Ureter (tissue), 1 donor: Measurements from ENCODE around the gene DNAJC5. TPM values are rescaled to one million over a fixed set of nuclear protein-coding genes. Genes with fewer than 3 reads are reported as not detected.

ENCODE experiments used
- DNase-seq: peaks from one replicate; pipeline ENCODE4 v3.0.0-alpha.2; 2020; ENCODE audit warnings: low spot score
- total RNA-seq: library from RNA; stranded (reverse); gene quantifications from one replicate; pipeline ENCODE4 v1.2.4, GENCODE V29; 2023
- donor health status: DM: yes; HTN: yes; CAD: no.

Gene DNAJC5
- total RNA-seq, 1 donor from 2014 or later = 52.4 TPM

DNA sequence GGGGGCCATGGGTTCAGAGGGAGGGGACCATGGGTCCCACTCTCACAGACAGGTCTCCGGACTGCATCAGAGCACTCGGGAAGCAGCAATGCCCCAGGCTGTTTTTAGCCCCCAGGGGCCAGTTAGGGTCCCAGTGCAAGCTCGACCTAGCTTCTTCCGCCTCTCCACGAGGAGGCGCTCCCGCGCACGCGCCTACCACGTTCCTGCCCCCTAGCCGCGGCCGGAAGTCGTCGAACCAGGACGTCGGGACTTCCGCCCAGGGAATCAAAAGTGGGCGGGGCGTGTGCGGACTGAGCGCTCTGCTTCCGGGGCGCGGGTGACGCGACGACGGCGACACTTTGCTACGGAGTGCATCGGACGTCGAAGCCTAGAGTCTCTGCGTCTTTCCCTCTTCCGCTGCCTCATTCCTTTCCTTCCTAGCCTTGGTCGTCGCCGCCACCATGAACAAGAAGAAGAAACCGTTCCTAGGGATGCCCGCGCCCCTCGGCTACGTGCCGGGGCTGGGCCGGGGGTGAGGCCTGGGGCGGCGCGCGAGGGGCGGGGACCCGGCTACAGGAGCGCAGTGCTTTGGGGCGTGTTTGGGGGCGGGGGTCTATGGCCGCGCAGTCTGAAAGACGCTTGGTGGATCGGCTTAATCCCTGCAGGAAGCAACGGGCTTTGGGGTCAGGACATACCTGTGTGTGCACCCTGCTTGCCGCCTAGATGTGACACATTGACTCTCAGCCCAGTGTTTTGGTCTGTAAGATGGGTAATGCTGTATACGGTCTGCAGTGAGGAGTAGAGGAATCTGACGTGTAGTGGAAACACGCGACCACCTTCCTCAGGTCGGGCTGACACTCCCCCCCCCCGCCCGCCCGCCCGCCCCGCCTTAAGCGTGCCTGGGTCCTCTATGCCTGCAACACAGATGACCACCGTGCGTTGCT lies 86.1 kb downstream of the DNAJC5 start, which contains the start of gene PRPF6:
Gene PRPF6 (plus strand): TSS at position 327 of the 923 bp plus-strand sequence. CDS start 114 bp downstream, at position 441.
- peak; percentile 95 for DNase-seq

DNA sequence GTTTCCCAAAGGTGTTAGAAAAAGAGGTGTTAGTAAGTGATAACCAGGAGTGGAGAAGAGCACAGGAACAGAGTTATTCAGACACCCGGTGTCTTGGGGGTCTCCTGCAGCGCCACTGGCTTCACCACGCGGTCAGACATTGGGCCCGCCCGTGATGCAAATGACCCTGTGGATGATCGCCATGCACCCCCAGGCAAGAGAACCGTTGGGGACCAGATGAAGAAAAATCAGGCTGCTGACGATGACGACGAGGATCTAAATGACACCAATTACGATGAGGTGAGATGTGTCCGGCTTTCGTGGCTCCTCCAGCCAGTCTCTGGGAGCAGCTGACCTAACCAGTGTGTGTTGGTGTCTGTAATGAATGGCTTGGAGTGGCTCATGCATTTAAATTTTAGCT lies 88.0 kb downstream of the DNAJC5 start:
- DNase-seq = no peak

Other genes with a start within 250 kb of the DNAJC5 start
- 16.5 TPM for gene STMN3, start 241.7 kb upstream of the DNAJC5 start, total RNA-seq
- gene RTEL1, start 236.8 kb upstream of the DNAJC5 start, total RNA-seq = 45.9 TPM
- gene TNFRSF6B, start 198.5 kb upstream of the DNAJC5 start, total RNA-seq = 19.8 TPM
- 69.8 TPM for gene ARFRP1, start 187.2 kb upstream of the DNAJC5 start, total RNA-seq
- 29.4 TPM for gene ZGPAT, start 187.1 kb upstream of the DNAJC5 start, total RNA-seq
- 7.3 TPM for gene LIME1, start 158.5 kb upstream of the DNAJC5 start, total RNA-seq
- gene SLC2A4RG, start 155.3 kb upstream of the DNAJC5 start, total RNA-seq = 93.6 TPM
- gene ZBTB46, start 63.9 kb upstream of the DNAJC5 start, total RNA-seq = 10.2 TPM
- gene ABHD16B, start 33.6 kb upstream of the DNAJC5 start, total RNA-seq = not detected
- gene TPD52L2, start 29.9 kb upstream of the DNAJC5 start, total RNA-seq = 85.4 TPM
- gene UCKL1, start 61.3 kb downstream of the DNAJC5 start, total RNA-seq = 47.6 TPM
- 31.2 TPM for gene ZNF512B, start 74.8 kb downstream of the DNAJC5 start, total RNA-seq
- gene SAMD10, start 84.5 kb downstream of the DNAJC5 start, total RNA-seq = 17.4 TPM
- gene PRPF6, start 86.0 kb downstream of the DNAJC5 start, total RNA-seq = 75.0 TPM
- 1.9 TPM for gene C20orf204, start 141.1 kb downstream of the DNAJC5 start, total RNA-seq
- gene SOX18, start 154.5 kb downstream of the DNAJC5 start, total RNA-seq = 28.1 TPM
- gene TCEA2, start 168.1 kb downstream of the DNAJC5 start, total RNA-seq = 43.6 TPM
- 10.3 TPM for gene RGS19, start 184.4 kb downstream of the DNAJC5 start, total RNA-seq
- gene OPRL1, start 185.0 kb downstream of the DNAJC5 start, total RNA-seq = 0.42 TPM
- not detected for gene LKAAEAR1, start 189.3 kb downstream of the DNAJC5 start, total RNA-seq
- gene NPBWR2, start 212.4 kb downstream of the DNAJC5 start, total RNA-seq = not detected